GM12873 (cell line): ENCODE results near the gene SLC12A6.

Experiments used
- TF ChIP-seq, protein P1 (sequence below): IDR thresholded peaks from 2 replicates; pipeline ENCODE4 v1.5.1; 2012; ENCODE audit warnings: low read depth, mild to moderate bottlenecking, moderate library complexity, low read length, control low read depth; ENCODE audit not compliant: insufficient read depth; ENCODE audit errors: missing control alignments

SLC12A6 gene

DNA sequence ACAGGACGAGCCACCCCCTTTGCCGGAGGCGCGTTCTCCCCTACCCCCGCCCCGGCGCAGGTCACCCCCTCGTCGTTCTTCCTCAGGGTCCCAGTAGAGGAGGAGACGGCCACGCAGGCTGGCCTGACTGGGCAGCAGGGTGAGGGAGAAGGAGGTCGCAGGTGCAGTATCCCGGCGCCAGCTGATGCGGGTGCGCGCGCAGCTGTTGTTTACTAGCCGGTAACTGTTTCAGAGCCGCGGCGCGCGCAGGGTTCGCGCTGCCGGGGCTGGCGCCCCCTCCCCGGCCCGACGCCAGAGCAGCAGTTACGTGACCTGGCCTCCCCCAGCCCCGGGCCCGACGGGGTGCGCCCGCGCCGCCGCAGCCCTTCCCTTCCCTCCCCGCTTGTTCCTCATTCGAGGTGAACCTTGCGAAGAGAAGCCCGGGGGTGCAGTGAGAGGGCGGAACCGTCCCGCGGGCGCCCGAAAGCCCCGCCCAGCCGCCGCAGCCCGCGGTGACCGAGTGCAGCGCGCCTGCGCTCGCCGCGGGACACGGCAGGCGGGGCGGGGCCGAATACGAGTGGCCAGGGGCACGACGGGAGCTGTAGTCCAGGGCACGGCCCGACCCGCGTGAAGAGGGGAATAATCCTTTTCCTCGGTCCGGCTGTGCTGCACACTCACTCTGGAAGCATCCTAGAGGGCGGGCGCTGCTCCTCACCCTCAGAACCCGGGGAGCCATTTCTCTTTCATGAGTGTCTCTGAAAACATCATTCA, at the start of gene SLC12A6:
TSS of gene SLC12A6 (minus strand) at position 225 of the 750 bp plus-strand sequence. CDS start 1,101 bp downstream, outside the sequence.
- TF ChIP-seq, protein P1, sequence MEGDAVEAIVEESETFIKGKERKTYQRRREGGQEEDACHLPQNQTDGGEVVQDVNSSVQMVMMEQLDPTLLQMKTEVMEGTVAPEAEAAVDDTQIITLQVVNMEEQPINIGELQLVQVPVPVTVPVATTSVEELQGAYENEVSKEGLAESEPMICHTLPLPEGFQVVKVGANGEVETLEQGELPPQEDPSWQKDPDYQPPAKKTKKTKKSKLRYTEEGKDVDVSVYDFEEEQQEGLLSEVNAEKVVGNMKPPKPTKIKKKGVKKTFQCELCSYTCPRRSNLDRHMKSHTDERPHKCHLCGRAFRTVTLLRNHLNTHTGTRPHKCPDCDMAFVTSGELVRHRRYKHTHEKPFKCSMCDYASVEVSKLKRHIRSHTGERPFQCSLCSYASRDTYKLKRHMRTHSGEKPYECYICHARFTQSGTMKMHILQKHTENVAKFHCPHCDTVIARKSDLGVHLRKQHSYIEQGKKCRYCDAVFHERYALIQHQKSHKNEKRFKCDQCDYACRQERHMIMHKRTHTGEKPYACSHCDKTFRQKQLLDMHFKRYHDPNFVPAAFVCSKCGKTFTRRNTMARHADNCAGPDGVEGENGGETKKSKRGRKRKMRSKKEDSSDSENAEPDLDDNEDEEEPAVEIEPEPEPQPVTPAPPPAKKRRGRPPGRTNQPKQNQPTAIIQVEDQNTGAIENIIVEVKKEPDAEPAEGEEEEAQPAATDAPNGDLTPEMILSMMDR: no peak

DNA sequence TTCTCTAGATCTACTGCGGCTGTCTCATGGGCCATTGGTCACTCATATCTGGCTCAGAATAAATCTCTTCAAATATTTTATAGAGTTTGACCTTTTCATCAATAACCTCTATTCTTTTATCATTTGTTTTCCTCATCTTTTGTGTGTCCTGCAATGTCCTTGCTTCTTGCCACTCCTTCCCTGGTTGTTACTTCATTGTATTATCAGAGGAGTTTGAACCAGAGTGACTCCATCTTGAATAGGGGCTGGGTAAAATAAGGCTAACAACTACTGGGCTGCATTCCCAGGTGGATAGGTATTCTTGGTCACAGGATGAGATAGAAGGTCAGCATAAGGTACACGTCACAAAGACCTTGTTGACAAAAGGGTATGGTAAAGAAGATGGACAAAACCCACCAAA, 39.3 kb upstream of the SLC12A6 start:
- TF ChIP-seq, protein P1: no peak

DNA sequence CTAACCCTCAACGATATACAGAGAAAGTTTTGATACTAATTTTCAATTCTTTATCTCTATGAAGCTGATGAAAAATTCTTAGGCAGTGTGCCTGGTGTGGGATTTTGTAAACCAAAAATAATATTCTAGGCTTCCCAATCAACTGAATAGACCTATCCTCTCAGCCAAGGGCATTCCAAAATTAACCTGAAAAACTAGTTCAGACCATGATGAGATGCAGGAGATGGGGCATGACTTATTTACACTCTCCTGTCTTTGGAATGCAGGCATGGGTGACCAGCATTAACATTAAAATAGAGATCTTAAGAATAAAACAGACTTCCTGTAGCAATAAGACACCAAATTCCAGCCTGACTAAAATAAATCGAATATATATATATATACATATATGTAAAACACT, 37.2 kb upstream of the SLC12A6 start:
- TF ChIP-seq, protein P1: no peak

DNA sequence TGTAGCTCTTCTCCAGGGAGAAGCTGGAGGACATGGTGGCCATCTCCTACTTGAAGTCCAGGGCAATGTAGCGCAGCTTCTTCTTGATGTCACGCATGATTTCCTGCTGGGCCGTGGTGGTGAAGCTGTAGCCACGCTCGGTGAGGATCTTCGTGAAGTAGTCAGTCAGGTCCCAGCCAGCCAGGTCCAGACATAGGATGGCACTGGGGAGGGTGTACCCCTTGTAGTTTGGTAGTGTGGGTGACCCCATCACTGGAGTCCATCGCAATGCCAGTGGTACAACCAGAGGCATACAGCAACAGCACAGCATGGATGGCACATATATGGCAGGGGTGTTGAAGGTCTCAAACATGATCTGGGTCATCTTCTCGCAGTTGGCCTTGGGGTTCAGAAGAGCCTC, 36.4 kb upstream of the SLC12A6 start:
- TF ChIP-seq, protein P1: no peak

DNA sequence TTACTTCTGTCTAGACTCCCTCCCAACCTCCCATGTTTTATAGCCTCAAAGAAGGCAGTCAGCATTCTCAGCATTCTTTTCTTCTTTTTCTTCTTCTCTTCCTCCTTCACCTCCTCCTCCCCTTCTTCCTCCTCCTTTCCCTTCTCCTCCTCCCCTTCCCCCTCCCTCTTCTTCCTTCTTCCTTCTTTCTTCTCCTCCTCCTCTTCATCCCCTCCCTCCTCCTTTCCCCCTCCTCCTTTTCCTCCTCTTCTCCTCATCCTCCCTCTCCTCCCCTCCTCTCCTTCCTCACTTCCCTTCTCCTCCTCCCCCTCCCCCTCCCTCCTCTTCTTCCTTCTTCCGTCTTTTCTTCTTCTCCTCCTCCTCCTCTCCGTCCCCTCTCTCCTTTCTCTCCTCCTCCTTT, 33.1 kb upstream of the SLC12A6 start:
- TF ChIP-seq, protein P1: no peak

DNA sequence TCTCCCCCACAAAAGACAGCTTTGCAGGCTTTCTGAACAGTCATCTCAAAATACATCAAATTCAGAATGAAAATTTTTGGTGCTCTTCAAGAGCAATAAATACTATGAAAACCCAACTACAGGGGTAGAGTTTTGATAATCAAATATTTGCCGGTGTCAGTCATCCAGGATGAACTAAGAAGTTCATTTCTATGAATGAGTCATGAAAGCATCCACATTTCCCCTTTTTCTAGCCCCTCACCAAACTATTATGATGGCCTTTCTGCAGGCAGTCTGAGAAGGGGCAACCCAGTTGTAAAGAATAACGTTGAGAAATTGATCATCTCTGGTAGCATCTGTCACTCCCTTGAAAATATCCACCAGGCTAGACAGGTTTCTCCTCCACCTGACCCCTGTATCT, 32.5 kb upstream of the SLC12A6 start:
- TF ChIP-seq, protein P1: no peak

DNA sequence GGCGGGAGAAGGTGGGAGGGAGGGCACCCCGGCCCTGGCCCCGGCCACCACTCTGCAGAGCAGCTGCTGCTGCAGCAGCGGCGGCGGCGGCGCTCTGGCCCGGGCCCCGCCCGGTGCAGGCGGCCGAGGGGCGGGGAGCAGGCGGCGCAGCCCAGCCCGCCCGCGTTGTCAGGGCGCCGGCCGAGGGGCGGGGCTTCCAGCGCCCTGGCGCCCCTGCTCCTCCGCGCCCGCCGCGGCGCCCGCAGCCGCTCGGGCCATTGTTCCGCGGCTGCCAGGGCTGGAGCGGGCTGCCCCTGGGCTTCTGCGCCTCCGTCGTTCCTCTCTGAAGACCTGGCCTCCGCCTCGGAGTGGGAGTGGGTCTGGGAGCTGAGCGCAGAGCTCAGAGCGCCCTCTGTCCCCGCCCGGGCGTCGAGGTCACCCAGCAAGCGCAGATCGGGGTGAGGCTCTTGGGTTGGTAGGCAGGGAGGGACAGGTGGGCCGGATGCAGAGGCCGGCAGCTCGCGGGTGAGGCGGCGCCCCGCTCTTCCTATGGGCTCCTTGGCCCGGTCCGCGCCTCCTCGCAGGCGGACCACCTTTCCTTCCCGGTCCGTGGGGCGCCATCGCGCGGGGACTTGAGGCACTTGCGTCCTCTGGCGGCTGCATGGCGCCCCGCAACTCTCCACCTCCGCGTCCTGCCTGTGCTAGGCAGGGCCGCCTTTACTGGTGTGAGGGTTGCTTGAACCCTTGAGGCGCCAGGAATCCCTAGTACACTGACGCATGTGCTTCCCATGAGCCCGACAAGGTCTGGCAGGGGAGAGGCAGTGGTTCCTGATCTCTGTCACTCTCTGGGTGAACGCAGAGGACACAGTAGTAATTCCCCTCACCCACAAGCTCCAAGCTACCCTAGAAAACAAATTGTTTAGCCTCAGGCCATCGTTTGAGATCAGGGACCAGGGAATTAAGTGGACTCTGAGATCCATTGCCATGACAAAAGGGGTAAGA, 29.8 kb upstream of the SLC12A6 start, which contains the start of gene LPCAT4:
TSS of gene LPCAT4 (minus strand) at position 96 of the 981 bp plus-strand sequence. CDS start 96 bp downstream, outside the sequence.
- TF ChIP-seq, protein P1: peak; percentile 94
